ENCODE results near the gene CACNA1D. TPM values are rescaled to one million over a fixed set of nuclear protein-coding genes. Genes with fewer than 3 reads are reported as not detected.

CACNA1D gene
- total and polyA plus RNA-seq, 9 of the 15 experiments (the other 6 are each of a cell fraction or from before 2014, with no cell fraction given): 0.29 TPM; not detected in 8

DNA sequence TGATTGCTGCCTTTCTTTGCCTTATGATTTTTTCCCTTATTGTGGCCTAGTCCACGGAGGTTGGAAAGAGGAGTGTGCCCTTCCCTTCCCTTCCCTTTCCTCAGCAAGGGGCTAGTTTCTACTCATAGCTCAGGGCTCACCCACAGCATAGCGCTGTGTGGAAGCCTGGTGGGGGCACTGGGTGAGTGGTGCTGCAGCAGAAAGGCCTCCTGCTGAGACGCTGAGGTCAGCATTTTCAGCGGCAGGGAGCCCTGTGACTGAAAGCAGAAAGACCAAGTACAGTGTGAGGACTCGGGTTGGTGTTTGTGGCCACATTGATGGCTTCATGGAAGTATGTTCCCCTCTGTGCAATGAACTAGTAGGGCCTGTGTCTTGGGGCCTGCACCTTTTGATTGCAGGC, 21.9 kb downstream of the CACNA1D start:
- H3K9ac ChIP-seq (ENCODE audit: insufficient read depth in 1 of 2, low read depth in 2 of 2, low read length in 2 of 2): no peak overlapping the region
- CTCF ChIA-PET (ENCODE audit: low intra/inter-chr PET ratio): no interaction called here
- TF ChIP-seq SRSF9 (IDR thresholded peaks at IDR 0.05; ENCODE audit: borderline replicate concordance, low read depth, low read length) (no peak), FOXK1 (CRISPR knock-in tag; IDR thresholded peaks at IDR 0.05; ENCODE audit: borderline replicate concordance) (no peak), MBD2 (IDR thresholded peaks at IDR 0.05; ENCODE audit: borderline replicate concordance, low read depth) (no peak), ELF1 (tag; IDR thresholded peaks at IDR 0.05) (no peak), NELFE (IDR thresholded peaks at IDR 0.05; ENCODE audit: insufficient read depth, insufficient read length) (no peak), ZNF699 (CRISPR knock-in tag; IDR thresholded peaks at IDR 0.05; ENCODE audit: insufficient replicate concordance) (no peak), ZNF75A (CRISPR knock-in tag; IDR thresholded peaks at IDR 0.05) (no peak), ZNF316 (IDR thresholded peaks at IDR 0.05) (peak; percentile 80), MTA1 (IDR thresholded peaks at IDR 0.05; ENCODE audit: borderline replicate concordance) (no peak), C11orf30 (IDR thresholded peaks at IDR 0.05; ENCODE audit: low read depth) (peak; percentile 68), MAFK (IDR thresholded peaks at IDR 0.05; ENCODE audit: low read length) (peak; percentile 52)
- TF ChIP-seq, protein P1, sequence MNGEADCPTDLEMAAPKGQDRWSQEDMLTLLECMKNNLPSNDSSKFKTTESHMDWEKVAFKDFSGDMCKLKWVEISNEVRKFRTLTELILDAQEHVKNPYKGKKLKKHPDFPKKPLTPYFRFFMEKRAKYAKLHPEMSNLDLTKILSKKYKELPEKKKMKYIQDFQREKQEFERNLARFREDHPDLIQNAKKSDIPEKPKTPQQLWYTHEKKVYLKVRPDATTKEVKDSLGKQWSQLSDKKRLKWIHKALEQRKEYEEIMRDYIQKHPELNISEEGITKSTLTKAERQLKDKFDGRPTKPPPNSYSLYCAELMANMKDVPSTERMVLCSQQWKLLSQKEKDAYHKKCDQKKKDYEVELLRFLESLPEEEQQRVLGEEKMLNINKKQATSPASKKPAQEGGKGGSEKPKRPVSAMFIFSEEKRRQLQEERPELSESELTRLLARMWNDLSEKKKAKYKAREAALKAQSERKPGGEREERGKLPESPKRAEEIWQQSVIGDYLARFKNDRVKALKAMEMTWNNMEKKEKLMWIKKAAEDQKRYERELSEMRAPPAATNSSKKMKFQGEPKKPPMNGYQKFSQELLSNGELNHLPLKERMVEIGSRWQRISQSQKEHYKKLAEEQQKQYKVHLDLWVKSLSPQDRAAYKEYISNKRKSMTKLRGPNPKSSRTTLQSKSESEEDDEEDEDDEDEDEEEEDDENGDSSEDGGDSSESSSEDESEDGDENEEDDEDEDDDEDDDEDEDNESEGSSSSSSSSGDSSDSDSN (IDR thresholded peaks at IDR 0.05; ENCODE audit: borderline replicate concordance in 1 of 2, low read depth in 2 of 2, low read length in 2 of 2): no peak
- TF ChIP-seq, protein P2, sequence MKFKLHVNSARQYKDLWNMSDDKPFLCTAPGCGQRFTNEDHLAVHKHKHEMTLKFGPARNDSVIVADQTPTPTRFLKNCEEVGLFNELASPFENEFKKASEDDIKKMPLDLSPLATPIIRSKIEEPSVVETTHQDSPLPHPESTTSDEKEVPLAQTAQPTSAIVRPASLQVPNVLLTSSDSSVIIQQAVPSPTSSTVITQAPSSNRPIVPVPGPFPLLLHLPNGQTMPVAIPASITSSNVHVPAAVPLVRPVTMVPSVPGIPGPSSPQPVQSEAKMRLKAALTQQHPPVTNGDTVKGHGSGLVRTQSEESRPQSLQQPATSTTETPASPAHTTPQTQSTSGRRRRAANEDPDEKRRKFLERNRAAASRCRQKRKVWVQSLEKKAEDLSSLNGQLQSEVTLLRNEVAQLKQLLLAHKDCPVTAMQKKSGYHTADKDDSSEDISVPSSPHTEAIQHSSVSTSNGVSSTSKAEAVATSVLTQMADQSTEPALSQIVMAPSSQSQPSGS (CRISPR knock-in tag; IDR thresholded peaks at IDR 0.05): no peak
- TF ChIP-seq, protein P3, sequence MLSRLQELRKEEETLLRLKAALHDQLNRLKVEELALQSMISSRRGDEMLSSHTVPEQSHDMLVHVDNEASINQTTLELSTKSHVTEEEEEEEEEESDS (CRISPR knock-in tag; IDR thresholded peaks at IDR 0.05): no peak
- TF ChIP-seq, protein P4, sequence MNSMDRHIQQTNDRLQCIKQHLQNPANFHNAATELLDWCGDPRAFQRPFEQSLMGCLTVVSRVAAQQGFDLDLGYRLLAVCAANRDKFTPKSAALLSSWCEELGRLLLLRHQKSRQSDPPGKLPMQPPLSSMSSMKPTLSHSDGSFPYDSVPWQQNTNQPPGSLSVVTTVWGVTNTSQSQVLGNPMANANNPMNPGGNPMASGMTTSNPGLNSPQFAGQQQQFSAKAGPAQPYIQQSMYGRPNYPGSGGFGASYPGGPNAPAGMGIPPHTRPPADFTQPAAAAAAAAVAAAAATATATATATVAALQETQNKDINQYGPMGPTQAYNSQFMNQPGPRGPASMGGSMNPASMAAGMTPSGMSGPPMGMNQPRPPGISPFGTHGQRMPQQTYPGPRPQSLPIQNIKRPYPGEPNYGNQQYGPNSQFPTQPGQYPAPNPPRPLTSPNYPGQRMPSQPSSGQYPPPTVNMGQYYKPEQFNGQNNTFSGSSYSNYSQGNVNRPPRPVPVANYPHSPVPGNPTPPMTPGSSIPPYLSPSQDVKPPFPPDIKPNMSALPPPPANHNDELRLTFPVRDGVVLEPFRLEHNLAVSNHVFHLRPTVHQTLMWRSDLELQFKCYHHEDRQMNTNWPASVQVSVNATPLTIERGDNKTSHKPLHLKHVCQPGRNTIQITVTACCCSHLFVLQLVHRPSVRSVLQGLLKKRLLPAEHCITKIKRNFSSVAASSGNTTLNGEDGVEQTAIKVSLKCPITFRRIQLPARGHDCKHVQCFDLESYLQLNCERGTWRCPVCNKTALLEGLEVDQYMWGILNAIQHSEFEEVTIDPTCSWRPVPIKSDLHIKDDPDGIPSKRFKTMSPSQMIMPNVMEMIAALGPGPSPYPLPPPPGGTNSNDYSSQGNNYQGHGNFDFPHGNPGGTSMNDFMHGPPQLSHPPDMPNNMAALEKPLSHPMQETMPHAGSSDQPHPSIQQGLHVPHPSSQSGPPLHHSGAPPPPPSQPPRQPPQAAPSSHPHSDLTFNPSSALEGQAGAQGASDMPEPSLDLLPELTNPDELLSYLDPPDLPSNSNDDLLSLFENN (IDR thresholded peaks at IDR 0.05; ENCODE audit: low read depth in 2 of 2, low read length in 2 of 2): no peak

More for the DNA sequence above, 21.9 kb downstream of the CACNA1D start:
- H2AFZ ChIP-seq (ENCODE audit: low read depth, low read length): no peak overlapping the region
- H3K4me1 ChIP-seq (replicated peaks in 1 of 2; ENCODE audit: control insufficient read depth in 2 of 2, insufficient read depth in 2 of 2, low read length in 2 of 2): no peaks in the 10 kb centered on the region
- BruUV-seq (replicated peaks): no TSS peak
- in situ Hi-C loops (cut with MboI): no loop called here
- H3K4me2 ChIP-seq (ENCODE audit: insufficient read depth, low read length): no peak overlapping the region
- no peaks in the 10 kb centered on the region for H4K20me1 ChIP-seq (replicated peaks; ENCODE audit: control insufficient read depth, insufficient read depth, low read length)
- no peak overlapping the region for H3K27ac ChIP-seq (ENCODE audit: extremely low read depth, low read depth, low read length)
- H3K9me3 ChIP-seq (replicated peaks; ENCODE audit: control insufficient read depth, insufficient read depth, low read depth, low read length): no peaks in the 10 kb centered on the region
- POLR2A ChIA-PET: no interaction called here
- H3K36me3 ChIP-seq (ENCODE audit: control insufficient read depth, insufficient read depth, low read length): no peaks in the 10 kb centered on the region
- ATAC-seq (no peak), DNase-seq (ENCODE audit: extremely low read depth in 1 of 4, low spot score in 3 of 4) (no peak), FAIRE-seq (no peak)
- WGBS (ENCODE audit: insufficient coverage, low coverage, missing lambda C conversion rate): 0% methylated on average over 5 of the region's 5 CpGs
- intact Hi-C loops (cut with micrococcal nuclease): loop anchor here (10.0 kb wide), 1 partner anchor 92 kb away; no protein-coding TSS in a partner anchor
- no peaks in the 10 kb centered on the region for H3K79me2 ChIP-seq (ENCODE audit: control insufficient read depth, insufficient read depth, low read length)
- no peak overlapping the region for H3K4me3 ChIP-seq
- H3K9me1 ChIP-seq (ENCODE audit: control insufficient read depth, insufficient read depth, low read length): no peaks in the 10 kb centered on the region
- H3K27me3 ChIP-seq (ENCODE audit: control insufficient read depth in 2 of 2, insufficient read depth in 2 of 2, low read length in 2 of 2): peaks cover 3 to 13% of the 10 kb centered on the region in 2 experiments; a peak in 4 of 5 replicates

Measured in K562 (cell line).